HG02884 (cell line): ENCODE measurements around the gene HOXC5.
A peak's percentile ranks its signal among the peaks of the same experiment; 100 is the strongest.

Source experiments
- ATAC-seq: cut with Tn5 transposase; IDR thresholded peaks from one replicate; pipeline ENCODE4 v1.9.1; 2021; ENCODE audit warnings: mild to moderate bottlenecking, moderate library complexity; ENCODE audit not compliant: unreplicated experiment

Gene HOXC5

GRCh38 chr12:54045401-54045800 is 12.6 kb downstream of the HOXC5 start:
- ATAC-seq, result no peak

GRCh38 chr12:54045868-54046521 is 13.1 kb downstream of the HOXC5 start:
- no peak for ATAC-seq

GRCh38 chr12:54046809-54047159 is 13.9 kb downstream of the HOXC5 start:
- ATAC-seq, result no peak

- ATAC-seq, result no peak
Observed at GRCh38 chr12:54047160-54047963, 14.5 kb downstream of the HOXC5 start.

- ATAC-seq, result no peak
Observed at GRCh38 chr12:54047964-54048303, 15.1 kb downstream of the HOXC5 start.

GRCh38 chr12:54048406-54049093 is 15.7 kb downstream of the HOXC5 start:
- ATAC-seq, result no peak

- no peak for ATAC-seq
Observed at GRCh38 chr12:54049108-54049507, 16.3 kb downstream of the HOXC5 start.

- no peak for ATAC-seq
Observed at GRCh38 chr12:54050482-54050810, 17.6 kb downstream of the HOXC5 start.

GRCh38 chr12:54051026-54051842 is 18.4 kb downstream of the HOXC5 start:
- ATAC-seq, result no peak

- no peak for ATAC-seq
Observed at GRCh38 chr12:54051874-54052437, 19.1 kb downstream of the HOXC5 start.

GRCh38 chr12:54052438-54053002 is 19.7 kb downstream of the HOXC5 start:
- ATAC-seq, result no peak

GRCh38 chr12:54053003-54053750 is 20.3 kb downstream of the HOXC5 start:
- ATAC-seq, result peak; percentile 59

GRCh38 chr12:54053751-54054741 is 21.2 kb downstream of the HOXC5 start, which contains the start of gene HOXC4:
HOXC4 (plus strand) TSS chr12:54053835; CDS start chr12:54053923, 88 bp downstream.
- ATAC-seq, result no peak

- no peak for ATAC-seq
Observed at GRCh38 chr12:54054742-54055194, 21.9 kb downstream of the HOXC5 start.

GRCh38 chr12:54055552-54055951 is 22.7 kb downstream of the HOXC5 start:
- no peak for ATAC-seq

GRCh38 chr12:54056110-54056509 is 23.3 kb downstream of the HOXC5 start:
- ATAC-seq, result no peak

GRCh38 chr12:54058128-54058768 is 25.4 kb downstream of the HOXC5 start:
- ATAC-seq, result no peak

- no peak for ATAC-seq
Observed at GRCh38 chr12:54059668-54060067, 26.8 kb downstream of the HOXC5 start.
